H54 (cell line): ENCODE results near the gene TADA1.
"Not testable (repeated sequence)": the region's sequence is repeated elsewhere in the genome, so short reads cannot be mapped to it uniquely, and the experiment has no call there.

Experiments used
- DNase-seq: peaks from one replicate; pipeline ENCODE4 v3.0.0; 2011; ENCODE audit warnings: low spot score, mixed read lengths; ENCODE audit not compliant: insufficient read length
- FAIRE-seq: peaks from 3 replicates; lab custom pipeline; 2011; peaks lifted over from hg19 to GRCh38; lab: Jason Lieb, UNC
- POLR2A ChIP-seq: IDR thresholded peaks from 2 replicates; pipeline ENCODE4 v1.6.1; 2011; ENCODE audit warnings: low read depth, mild to moderate bottlenecking, low read length

TADA1 gene

DNA sequence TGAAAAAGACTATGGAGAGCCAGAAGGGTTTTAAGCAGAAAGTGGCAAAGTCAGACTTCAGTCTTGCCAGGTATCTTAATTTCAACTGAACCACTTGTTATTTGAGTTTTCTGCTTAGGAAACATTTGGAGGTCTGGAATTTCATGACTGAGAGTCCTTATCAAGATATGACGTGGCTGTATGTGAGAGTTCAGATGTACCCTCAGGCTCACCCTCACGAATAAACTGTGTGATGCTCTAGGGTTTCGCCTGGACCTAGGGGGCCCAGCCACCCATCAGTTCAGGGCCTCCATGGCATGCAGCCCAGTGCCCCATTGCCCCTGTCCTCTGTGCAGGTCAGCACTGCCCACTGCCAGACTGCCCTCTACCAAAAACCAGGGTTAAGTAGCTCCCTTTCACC is 30.6 kb upstream of the TADA1 start:
- no peak for TF ChIP-seq POLR2A
- FAIRE-seq: no peak
- DNase-seq: no peak

DNA sequence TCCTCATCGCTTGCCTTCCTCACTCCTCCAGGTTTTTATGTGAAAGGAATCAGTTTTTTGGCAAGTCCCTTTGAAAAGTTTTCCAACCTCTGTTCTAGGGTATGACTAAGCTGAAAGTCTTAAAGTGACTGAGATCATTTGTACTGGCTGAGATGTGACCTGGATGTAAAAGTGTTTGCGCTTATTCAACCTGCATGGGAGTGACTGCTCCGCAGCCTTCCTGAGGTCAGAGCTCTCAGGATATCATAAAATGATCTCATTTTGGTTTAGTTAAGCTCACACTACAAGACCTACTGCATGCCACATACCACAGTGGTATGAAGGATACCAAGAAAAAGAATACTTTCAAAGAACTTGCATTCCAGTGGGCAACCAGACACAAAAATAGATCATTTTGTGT is 29.8 kb upstream of the TADA1 start:
- FAIRE-seq (no peak), DNase-seq (no peak)
- no peak for TF ChIP-seq POLR2A

DNA sequence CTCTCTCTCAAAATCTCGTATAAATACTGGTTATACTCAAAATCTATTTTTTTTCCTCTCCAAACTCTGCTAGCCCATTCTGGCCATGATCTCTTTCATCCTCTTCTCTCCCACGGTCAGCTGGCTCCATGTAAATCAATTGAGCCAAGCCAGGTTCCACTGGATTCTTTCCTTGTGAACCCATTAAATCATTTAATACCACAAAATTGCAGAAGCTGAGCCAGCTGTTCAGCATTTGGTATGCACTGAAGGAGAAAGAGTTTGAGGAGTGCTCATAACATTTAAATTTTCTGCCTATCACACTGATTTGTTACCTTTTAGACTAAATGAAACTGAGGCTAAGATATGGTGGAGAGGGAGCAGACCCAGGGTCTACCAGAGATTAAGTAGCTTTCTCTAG is 29.1 kb upstream of the TADA1 start:
- FAIRE-seq (no peak), DNase-seq (no peak)
- no peak for TF ChIP-seq POLR2A

DNA sequence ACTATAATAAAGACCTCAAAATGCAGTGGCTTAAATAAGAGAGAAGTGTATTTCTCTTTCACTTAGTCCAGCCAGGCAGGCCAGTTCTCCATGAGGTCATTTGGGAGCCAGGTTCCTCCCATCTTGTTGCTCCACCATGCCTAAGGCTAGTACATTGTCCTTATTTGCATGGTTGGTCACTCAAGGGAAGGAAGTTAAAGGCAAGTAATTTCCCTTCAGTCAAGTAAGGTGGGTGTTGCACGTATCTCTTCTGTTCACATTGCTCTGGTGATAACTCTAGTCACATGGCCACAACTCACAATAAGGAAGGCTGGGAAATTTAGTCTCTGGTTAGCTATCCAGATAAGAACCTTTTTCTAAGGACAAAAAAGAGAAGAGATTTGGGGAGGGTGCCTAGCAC is 27.2 kb upstream of the TADA1 start:
- TF ChIP-seq POLR2A: no peak
- no peak for DNase-seq
- no peak for FAIRE-seq

DNA sequence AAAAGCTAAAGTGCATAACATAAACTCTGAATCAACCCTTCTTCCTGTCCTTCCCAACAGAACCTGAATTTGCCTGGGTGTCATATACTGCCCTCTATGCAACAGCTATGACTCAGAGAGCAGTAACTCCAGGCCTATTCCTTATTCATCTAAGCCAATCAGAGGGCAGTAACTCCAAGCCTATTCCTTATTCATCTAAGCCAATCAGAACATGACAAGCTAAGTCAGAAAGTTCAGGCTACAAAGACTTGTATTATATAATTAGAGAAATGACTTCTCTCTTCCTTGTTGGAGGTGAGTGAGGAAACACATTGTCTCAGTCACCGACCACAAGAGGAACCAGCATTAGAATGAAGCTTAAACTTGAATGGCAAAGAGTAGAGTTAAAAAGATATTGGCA is 26.2 kb upstream of the TADA1 start:
- no peak for TF ChIP-seq POLR2A
- DNase-seq: no peak

DNA sequence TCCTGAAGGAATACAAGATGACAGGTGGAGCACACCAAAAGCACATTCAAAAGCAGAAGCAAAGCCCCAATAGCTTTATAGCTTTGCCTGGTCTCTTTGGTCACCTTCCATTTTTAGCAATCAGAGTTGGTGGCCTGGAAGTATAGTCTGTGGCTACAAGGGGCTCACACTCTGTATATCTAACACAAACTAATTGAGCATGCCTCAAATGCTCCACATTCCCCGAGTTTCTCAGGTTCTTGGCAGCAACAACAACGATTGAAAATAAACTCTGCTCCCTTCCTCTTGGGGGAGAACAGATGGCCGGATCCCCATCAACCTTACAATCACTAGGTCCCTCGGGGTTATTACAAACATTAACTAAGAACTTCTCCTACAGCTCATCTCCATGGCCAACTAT is 24.9 kb upstream of the TADA1 start:
- no peak for FAIRE-seq
- TF ChIP-seq POLR2A: no peak
- no peak for DNase-seq

More for the DNA sequence above, 26.2 kb upstream of the TADA1 start:
- FAIRE-seq: no peak

DNA sequence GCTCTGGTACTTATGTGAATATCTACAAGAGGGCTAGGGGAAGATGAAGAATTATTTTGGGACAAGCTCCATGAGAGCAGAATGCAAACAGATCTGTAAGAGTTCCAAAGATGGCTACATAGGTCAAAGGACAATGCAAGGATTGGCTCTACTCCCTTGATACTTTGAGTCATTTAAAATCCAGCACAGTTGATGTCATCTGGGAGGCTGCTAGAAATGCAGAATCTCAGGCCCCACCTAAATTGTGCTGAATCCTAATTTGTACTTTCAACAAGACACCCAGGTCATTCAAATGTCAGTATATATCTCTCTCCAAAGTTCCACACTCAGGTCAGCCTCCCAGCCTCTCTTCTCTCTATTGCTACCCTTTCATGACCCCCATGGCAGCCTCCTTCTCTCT is 23.7 kb upstream of the TADA1 start:
- no peak for TF ChIP-seq POLR2A
- no peak for DNase-seq
- FAIRE-seq: no peak

DNA sequence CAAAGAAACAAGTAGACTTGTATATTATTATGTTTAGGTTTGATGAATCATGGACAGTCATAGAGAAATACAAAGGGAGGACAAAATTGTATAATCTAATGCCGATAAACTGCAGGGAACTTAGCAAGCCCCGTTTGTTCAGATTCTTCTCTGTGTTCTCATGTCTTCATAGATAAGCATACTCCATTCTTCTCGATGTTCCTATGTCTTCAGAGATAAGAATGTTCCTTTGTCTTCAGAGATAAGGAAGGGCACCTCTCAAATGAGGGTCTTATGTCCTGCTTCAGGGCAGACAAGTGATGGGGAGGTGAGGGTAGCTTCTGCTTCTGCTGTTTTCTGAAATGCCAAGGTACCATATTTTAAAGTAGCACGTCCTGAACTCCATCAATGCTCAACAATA is 19.7 kb upstream of the TADA1 start:
- TF ChIP-seq POLR2A: no peak
- FAIRE-seq (no peak), DNase-seq (no peak)

DNA sequence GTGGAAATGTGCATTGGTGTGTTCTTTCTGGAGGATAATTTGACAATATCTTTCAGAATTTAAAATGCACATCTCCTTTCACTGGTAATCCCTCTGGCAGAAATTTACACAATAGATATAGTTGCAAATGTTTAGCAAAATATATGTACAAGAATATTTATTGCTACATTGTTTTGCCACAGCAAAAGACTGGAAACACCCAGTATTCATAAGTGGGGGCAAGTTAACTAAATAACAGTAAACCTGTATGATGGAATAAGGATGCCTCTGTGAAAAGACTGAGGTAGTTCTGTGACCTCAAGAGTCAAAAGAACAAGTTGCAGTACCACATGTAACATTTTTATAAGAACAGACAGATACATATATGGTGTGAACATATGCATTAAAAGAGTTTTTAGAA is 13.7 kb upstream of the TADA1 start:
- no peak for TF ChIP-seq POLR2A
- FAIRE-seq: no peak
- no peak for DNase-seq

DNA sequence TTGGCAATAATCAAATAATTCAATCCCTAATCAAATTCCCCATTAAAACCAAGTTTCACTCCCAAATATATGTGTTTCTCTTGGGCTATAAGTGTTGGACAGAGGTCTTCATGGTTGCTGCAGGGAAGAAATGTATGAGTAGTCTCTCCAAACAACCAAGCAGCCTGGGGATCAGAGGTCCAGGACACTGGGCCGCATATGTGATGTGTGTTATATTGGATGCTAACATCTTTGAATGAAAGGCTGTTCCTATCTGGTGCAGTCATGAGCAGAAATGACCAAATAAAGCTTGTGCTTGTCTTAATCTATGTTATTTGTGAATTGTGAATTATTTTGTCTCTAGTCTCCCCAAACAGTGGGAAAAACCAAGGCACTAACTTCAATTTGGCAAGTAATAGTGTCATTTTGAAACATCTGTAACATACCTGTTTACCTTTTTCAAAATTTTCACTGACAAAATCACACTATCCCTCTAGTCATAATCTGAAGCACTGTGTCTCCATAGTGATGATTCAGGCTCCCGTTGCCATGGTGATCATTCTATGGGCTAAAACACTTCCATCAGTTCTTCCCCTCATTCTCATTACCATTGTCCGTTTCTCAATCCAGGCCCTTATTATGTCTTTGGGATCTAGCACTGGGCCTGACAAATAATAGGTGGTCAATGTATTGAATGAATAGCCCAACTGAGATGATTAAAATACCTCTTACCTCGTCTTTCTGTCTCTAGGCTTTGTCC is 12.5 kb upstream of the TADA1 start:
- DNase-seq (no peak), FAIRE-seq (no peak)
- TF ChIP-seq POLR2A: no peak

DNA sequence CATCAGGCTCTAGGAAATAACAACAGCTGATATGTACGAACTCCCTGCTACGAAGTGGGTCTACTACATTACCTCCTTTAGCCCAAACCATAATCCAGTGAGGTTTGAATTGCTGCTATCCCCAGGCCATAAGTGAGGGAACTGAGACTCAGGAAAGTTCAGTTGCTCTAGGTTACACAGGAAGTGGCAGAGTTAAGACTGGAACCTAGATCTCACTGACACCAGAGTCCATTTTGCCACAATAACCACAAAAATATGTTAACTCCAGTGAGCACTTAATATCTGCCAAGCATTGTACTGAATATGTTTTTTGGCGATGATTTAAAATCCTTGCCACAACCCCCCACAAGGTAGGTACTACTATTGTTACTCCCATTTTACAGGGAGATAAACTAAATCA is 8.9 kb upstream of the TADA1 start:
- FAIRE-seq (no peak), DNase-seq (no peak)
- TF ChIP-seq POLR2A: no peak

DNA sequence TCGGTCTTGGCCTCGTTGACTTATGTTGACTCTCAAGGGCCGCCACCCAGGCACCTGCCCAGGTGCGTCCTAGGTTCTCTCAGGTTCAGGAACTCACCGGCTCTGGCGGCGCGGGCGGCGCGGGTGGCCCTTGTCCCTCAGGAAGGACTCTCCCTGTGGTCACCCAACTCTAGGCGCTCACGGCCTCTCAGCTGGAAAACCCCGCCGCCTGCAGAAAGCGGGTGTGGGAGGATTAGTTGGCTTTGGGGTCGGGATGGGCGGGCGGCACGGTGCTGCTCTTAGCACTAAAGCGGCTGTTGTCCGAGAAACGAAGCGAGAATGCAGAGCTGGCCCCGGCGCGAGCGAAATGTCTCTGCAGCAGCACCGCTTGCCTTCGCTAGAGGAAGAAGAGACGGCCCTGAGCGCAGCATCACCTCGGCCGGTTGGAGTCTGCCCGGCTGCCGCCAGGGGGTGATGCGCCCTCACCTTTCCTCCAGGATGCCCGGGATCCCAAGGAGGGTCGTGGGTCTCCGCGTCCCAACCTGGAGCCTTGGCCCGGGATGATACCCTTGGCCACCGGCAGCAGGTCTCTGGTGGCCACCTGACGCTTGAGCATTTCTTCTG is 8.1 kb upstream of the TADA1 start:
- no peak for DNase-seq
- no peak for FAIRE-seq
- no peak for TF ChIP-seq POLR2A

DNA sequence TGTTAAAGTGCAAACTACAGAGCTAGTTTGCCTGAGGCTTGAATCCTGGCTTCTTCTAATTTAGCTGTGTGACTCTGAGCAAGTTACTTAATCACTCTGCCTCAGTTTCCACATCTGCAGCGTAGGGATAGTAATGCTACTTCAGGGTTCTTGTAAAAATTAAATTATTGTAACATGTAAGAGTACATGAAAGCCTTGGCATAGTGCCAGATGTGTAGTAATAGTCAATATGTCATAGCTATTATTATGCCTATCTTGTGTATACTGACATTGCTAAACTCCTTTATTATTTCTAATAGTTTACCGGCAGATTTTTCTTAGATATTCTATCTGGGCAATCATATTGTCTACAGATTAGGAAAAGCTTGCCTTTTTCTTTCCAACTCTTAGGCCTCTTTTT is 6.8 kb upstream of the TADA1 start:
- DNase-seq: no peak
- FAIRE-seq: no peak
- TF ChIP-seq POLR2A: no peak

DNA sequence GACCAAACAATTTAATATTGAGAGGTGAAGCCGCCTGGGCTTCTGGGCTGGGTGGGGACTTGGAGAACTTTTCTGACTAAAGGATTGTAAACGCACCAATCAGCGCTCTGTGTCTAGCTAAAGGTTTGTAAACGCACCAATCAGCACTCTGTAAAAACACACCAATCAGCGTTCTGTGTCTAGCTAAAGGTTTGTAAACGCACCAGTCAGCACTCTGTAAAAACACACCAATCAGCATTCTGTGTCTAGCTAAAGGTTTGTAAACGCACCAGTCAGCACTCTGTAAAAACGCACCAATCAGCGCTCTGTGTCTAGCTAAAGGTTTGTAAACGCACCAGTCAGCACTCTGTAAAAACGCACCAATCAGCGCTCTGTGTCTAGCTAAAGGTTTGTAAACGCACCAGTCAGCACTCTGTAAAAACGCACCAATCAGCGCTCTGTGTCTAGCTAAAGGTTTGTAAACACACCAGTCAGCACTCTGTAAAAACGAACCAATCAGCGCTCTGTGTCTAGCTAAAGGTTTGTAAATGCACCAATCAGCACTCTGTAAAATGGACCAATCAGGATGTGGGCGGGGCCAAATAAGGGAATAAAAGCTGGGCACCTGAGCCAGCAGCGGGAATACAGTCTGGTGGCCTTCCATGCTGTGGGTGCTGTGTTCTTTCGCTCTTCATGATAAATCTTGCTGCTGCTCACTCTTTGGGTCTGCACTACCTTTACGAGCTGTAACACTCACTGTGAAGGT is 2.3 kb upstream of the TADA1 start:
- FAIRE-seq, DNase-seq: not testable (repeated sequence)

DNA sequence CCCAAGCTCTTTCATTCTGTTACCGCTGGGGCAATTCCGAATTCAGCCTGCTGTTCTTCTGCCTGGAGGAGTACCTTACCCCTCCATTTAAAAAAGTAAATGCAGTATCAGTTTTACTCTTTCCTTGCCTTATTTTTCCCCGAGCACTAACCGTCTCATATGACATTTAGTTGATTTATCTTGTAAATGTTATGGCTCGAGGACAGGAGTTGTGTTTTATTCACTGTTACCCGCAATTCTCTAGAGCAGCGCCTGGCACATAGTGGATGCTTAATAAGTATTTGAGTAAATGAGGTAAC is 425 bp upstream of the TADA1 start:
- no peak for FAIRE-seq
- no peak for DNase-seq

More for the DNA sequence above, 425 bp upstream of the TADA1 start:
- TF ChIP-seq POLR2A: no peak
